OCI-LY3 (cell line): ENCODE results near the gene C12orf60.
"Not testable (repeated sequence)": the region's sequence is repeated elsewhere in the genome, so short reads cannot be mapped to it uniquely, and the experiment has no call there.

Experiments
- H2AFZ ChIP-seq: fragments of 200-600, 300-600 bp; shearing (Covaris generic); 2 replicates; pipeline ENCODE4 v1.6.0; 2014; ENCODE audit warnings: antibody characterized with exemption, low read depth, low read length
- H3K27ac ChIP-seq: fragments of 200-600, 300-600 bp; sonication (generic); 2 replicates; pipeline ENCODE4 v1.5.1; 2014; ENCODE audit warnings: mild to moderate bottlenecking, low read length, moderate library complexity, mixed read lengths
- H3K27me3 ChIP-seq: fragments of 200-600, 300-600 bp; sonication (generic); 2 replicates; pipeline ENCODE4 v1.6.1; 2014; ENCODE audit warnings: low read depth, low read length, mixed read lengths
- H3K36me3 ChIP-seq: fragments of 200-600, 300-600 bp; sonication (generic); replicated peaks from 2 replicates; pipeline ENCODE3; 2014; ENCODE audit warnings: low read depth, low read length, mixed read lengths
- H3K4me1 ChIP-seq: fragments of 300-600, 200-600 bp; sonication (generic); 2 replicates; pipeline ENCODE4 v1.6.1; 2014; ENCODE audit warnings: low read length, mixed read lengths
- H3K4me2 ChIP-seq: fragments of 200-600, 300-600 bp; sonication (generic); 2 replicates; pipeline ENCODE4 v1.6.1; 2014; ENCODE audit warnings: low read length, mixed read lengths
- H3K4me3 ChIP-seq: fragments of 300-600, 200-600 bp; sonication (generic); 2 replicates; pipeline ENCODE4 v1.5.1; 2014; ENCODE audit warnings: antibody characterized with exemption, mild to moderate bottlenecking, low read length, moderate library complexity
- H3K79me2 ChIP-seq: fragments of 300-600, 200-600 bp; shearing (Covaris generic); 2 replicates; pipeline ENCODE4 v1.6.1; 2014; ENCODE audit warnings: mild to moderate bottlenecking, low read length, mixed read lengths
- H3K9ac ChIP-seq: fragments of 300-600, 200-600 bp; shearing (Covaris generic); 2 replicates; pipeline ENCODE4 v1.6.0; 2014; ENCODE audit warnings: mild to moderate bottlenecking, low read length, moderate library complexity
- H3K9me3 ChIP-seq: fragments of 200-600, 300-600 bp; shearing (Covaris generic); 2 replicates; pipeline ENCODE4 v1.6.1; 2014; ENCODE audit warnings: low read length, mixed read lengths; ENCODE audit not compliant: insufficient read depth
- H4K20me1 ChIP-seq: fragments of 200-600, 300-600 bp; sonication (generic); 2 replicates; pipeline ENCODE4 v1.6.1; 2016; ENCODE audit warnings: low read length, mixed read lengths; ENCODE audit not compliant: insufficient read depth
- CTCF ChIP-seq: fragments of 200-600, 300-600 bp; sonication (generic); IDR thresholded peaks from 2 replicates; pipeline ENCODE4 v1.5.1; 2014; ENCODE audit warnings: antibody characterized with exemption, low read length, low read depth
- EZH2phosphoT487 ChIP-seq: fragments of 200-600 bp; shearing (Covaris generic); IDR thresholded peaks from 2 replicates; pipeline ENCODE4 v1.6.1; 2018; ENCODE audit warnings: antibody characterized with exemption, mixed run types, low read depth

C12orf60 gene

GRCh38 chr12:14803011-14803829 is at the start of gene C12orf60, which contains the start of gene WBP11:
Gene C12orf60, plus strand, starts transcription at chr12:14803670. Its CDS starts 19,266 bp downstream, at chr12:14822936.
Gene WBP11, minus strand, starts transcription at chr12:14803478. Its CDS starts 2,095 bp downstream, at chr12:14801383.
- peaks cover 13% of the 10 kb centered on the region; the same call in 1 of the 2 replicates for H4K20me1 ChIP-seq
- H2AFZ ChIP-seq = peak within 1 kb of the TSS; percentile 92
- peaks cover 56% of the 10 kb centered on the region for H3K79me2 ChIP-seq
- peak within 1 kb of the TSS; percentile 89 for H3K9ac ChIP-seq
- no peak for TF ChIP-seq EZH2phosphoT487
- no peak for TF ChIP-seq CTCF
- peaks cover 19% of the 10 kb centered on the region for H3K4me1 ChIP-seq
- H3K4me3 ChIP-seq = peak within 1 kb of the TSS; percentile 92
- H3K36me3 ChIP-seq = peaks cover 15% of the 10 kb centered on the region
- H3K27me3 ChIP-seq = no peaks in the 10 kb centered on the region
- peak within 1 kb of the TSS; percentile 88 for H3K4me2 ChIP-seq
- no peaks in the 10 kb centered on the region for H3K9me3 ChIP-seq
- peak within 1 kb of the TSS; percentile 58 for H3K27ac ChIP-seq

GRCh38 chr12:14756334-14757143 is 46.9 kb upstream of the C12orf60 start:
- no peak overlapping the region for H3K9ac ChIP-seq
- peaks cover 5% of the 10 kb centered on the region for H3K36me3 ChIP-seq
- H3K4me3 ChIP-seq = no peak overlapping the region
- TF ChIP-seq EZH2phosphoT487 = no peak
- peak; percentile 30 for TF ChIP-seq CTCF
- no peak overlapping the region for H3K27ac ChIP-seq
- H3K27me3 ChIP-seq = no peaks in the 10 kb centered on the region
- 0 out of 2 replicates have a peak overlapping the region, but pooled peaks have one; percentile 4 for H3K4me2 ChIP-seq
- no peaks in the 10 kb centered on the region for H3K79me2 ChIP-seq
- no peaks in the 10 kb centered on the region for H3K9me3 ChIP-seq
- no peaks in the 10 kb centered on the region for H4K20me1 ChIP-seq
- H3K4me1 ChIP-seq = no peaks in the 10 kb centered on the region
- H2AFZ ChIP-seq = no peak overlapping the region

- H3K27me3 ChIP-seq = not testable (repeated sequence)
- H3K36me3 ChIP-seq = peaks cover 24% of the 10 kb centered on the region
Measured at GRCh38 chr12:14759711-14760280, 43.7 kb upstream of the C12orf60 start.

GRCh38 chr12:14765398-14765797 is 38.1 kb upstream of the C12orf60 start:
- H3K9me3 ChIP-seq = no peaks in the 10 kb centered on the region
- no peaks in the 10 kb centered on the region for H3K27me3 ChIP-seq
- H3K4me3 ChIP-seq = no peak overlapping the region
- 0 out of 2 replicates have a peak, but pooled peaks cover 2% of the 10 kb centered on the region for H4K20me1 ChIP-seq
- H2AFZ ChIP-seq = no peak overlapping the region
- no peak overlapping the region for H3K4me2 ChIP-seq
- peaks cover 7% of the 10 kb centered on the region for H3K4me1 ChIP-seq
- H3K36me3 ChIP-seq = peaks cover 67% of the 10 kb centered on the region
- TF ChIP-seq EZH2phosphoT487 (no peak), CTCF (no peak)
- H3K9ac ChIP-seq = no peak overlapping the region
- H3K79me2 ChIP-seq = peaks cover 56% of the 10 kb centered on the region
- H3K27ac ChIP-seq = no peak overlapping the region

More at GRCh38 chr12:14759711-14760280, 43.7 kb upstream of the C12orf60 start:
- not testable (repeated sequence) for H3K9ac ChIP-seq, H3K9me3 ChIP-seq, H3K4me2 ChIP-seq, H2AFZ ChIP-seq, H3K4me3 ChIP-seq, H3K27ac ChIP-seq, H3K4me1 ChIP-seq, H4K20me1 ChIP-seq, H3K79me2 ChIP-seq

GRCh38 chr12:14766020-14766419 is 37.5 kb upstream of the C12orf60 start:
- H3K9me3 ChIP-seq, H3K4me3 ChIP-seq, H3K9ac ChIP-seq, H3K4me1 ChIP-seq, H3K27ac ChIP-seq, H2AFZ ChIP-seq, H3K27me3 ChIP-seq, H4K20me1 ChIP-seq, H3K4me2 ChIP-seq: not testable (repeated sequence)
- H3K36me3 ChIP-seq = peaks cover 64% of the 10 kb centered on the region
- peaks cover 61% of the 10 kb centered on the region for H3K79me2 ChIP-seq
